ENCODE data around the gene ANP32B. TPM values are rescaled to one million over a fixed set of nuclear protein-coding genes. Genes with fewer than 3 reads are reported as not detected.

ANP32B gene
- total RNA-seq, 3 donors from 2014 or later (not counting 1 experiment from before 2014, with no cell fraction given), result 89.9 to 107 (median 100) TPM

DNA sequence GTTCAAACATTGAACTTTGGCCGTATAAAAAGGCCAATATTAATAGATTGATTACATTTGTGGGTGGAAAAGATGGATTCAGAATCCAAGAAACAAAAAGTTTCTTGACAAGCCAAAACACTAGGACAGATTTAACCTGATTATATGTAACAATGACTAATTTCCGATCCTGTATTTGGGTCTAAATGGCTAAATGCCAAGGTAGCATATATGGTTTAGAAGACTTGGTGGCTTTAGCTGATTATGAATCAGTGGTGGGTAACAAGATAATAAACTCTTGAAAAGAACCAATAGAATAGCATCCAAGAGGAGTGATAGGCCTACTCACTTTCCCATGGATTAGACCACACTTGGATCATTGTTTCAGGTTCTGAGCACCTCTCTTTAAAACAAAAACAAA lies 21.8 kb upstream of the ANP32B start:
- TF ChIP-seq, protein P1, sequence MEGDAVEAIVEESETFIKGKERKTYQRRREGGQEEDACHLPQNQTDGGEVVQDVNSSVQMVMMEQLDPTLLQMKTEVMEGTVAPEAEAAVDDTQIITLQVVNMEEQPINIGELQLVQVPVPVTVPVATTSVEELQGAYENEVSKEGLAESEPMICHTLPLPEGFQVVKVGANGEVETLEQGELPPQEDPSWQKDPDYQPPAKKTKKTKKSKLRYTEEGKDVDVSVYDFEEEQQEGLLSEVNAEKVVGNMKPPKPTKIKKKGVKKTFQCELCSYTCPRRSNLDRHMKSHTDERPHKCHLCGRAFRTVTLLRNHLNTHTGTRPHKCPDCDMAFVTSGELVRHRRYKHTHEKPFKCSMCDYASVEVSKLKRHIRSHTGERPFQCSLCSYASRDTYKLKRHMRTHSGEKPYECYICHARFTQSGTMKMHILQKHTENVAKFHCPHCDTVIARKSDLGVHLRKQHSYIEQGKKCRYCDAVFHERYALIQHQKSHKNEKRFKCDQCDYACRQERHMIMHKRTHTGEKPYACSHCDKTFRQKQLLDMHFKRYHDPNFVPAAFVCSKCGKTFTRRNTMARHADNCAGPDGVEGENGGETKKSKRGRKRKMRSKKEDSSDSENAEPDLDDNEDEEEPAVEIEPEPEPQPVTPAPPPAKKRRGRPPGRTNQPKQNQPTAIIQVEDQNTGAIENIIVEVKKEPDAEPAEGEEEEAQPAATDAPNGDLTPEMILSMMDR (IDR thresholded peaks at IDR 0.05), result no peak
- Histone ChIP-seq H3K4me1 (ENCODE audit: control insufficient read depth, insufficient read depth, low read length) (no peaks in the 10 kb centered on the region), H3K4me3 (ENCODE audit: low read length) (no peak overlapping the region), H3K27ac (ENCODE audit: low read length) (no peak overlapping the region), H3K36me3 (ENCODE audit: control insufficient read depth, insufficient read depth, low read length) (no peaks in the 10 kb centered on the region), H3K9me3 (ENCODE audit: control insufficient read depth, insufficient read depth, low read length) (no peaks in the 10 kb centered on the region), H3K27me3 (ENCODE audit: control insufficient read depth, insufficient read depth, low read length) (no peaks in the 10 kb centered on the region)
- intact Hi-C loops (cut with micrococcal nuclease), result no loop called here
- Mint-ChIP-seq H3K36me3 (no peaks in the 10 kb centered on the region), H3K9me3 (no peaks in the 10 kb centered on the region), H3K27ac (no peak overlapping the region), H3K27me3 (ENCODE audit: low read depth in 2 of 2) (peaks cover 7% of the 10 kb centered on the region in 2 donors), H3K4me1 (no peaks in the 10 kb centered on the region), H3K4me3 (no peak overlapping the region)
- ATAC-seq (no peak), DNase-seq (no peak)
- whole genome bisulfite sequencing (ENCODE audit: insufficient coverage), result 92% methylated on average over 2 of the region's 2 CpGs

DNA sequence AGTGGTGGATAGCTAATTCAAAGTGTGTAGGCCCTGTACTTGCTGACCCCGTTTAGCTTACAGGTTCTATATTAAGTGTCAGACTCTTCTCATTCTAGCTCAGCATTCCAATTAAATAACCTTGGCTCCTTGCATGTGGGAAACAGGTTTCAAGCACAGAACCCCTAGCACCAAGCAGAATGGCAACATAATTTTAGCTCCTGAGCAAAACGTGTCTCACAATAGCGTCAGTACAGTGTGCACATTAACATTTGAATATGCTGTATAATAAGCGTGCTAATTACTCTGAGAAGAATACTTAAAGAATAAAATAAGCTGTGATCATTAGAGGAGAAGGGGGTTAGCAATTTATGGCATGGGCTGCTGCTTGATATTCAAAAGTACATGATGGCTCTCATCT lies 21.0 kb upstream of the ANP32B start:
- TF ChIP-seq, protein P1 (IDR thresholded peaks at IDR 0.05), result no peak
- 94% methylated on average over 4 of the region's 4 CpGs for whole genome bisulfite sequencing (ENCODE audit: insufficient coverage)
- no peaks in the 10 kb centered on the region for H3K36me3 Mint-ChIP-seq
- no peak overlapping the region for H3K27ac ChIP-seq (ENCODE audit: low read length)
- no peaks in the 10 kb centered on the region for H3K4me1 Mint-ChIP-seq
- no peaks in the 10 kb centered on the region for H3K27me3 ChIP-seq (ENCODE audit: control insufficient read depth, insufficient read depth, low read length)
- H3K36me3 ChIP-seq (ENCODE audit: control insufficient read depth, insufficient read depth, low read length), result no peaks in the 10 kb centered on the region
- intact Hi-C loops (cut with micrococcal nuclease), result no loop called here
- H3K9me3 Mint-ChIP-seq, result no peaks in the 10 kb centered on the region
- no peak overlapping the region for H3K27ac Mint-ChIP-seq
- ATAC-seq, result no peak
- no peak overlapping the region for H3K4me3 ChIP-seq (ENCODE audit: low read length)
- peaks cover 7 to 8% of the 10 kb centered on the region in 2 donors for H3K27me3 Mint-ChIP-seq (ENCODE audit: low read depth in 2 of 2)
- no peak overlapping the region for H3K4me3 Mint-ChIP-seq
- H3K4me1 ChIP-seq (ENCODE audit: control insufficient read depth, insufficient read depth, low read length), result no peaks in the 10 kb centered on the region
- DNase-seq, result no peak
- H3K9me3 ChIP-seq (ENCODE audit: control insufficient read depth, insufficient read depth, low read length), result no peaks in the 10 kb centered on the region

DNA sequence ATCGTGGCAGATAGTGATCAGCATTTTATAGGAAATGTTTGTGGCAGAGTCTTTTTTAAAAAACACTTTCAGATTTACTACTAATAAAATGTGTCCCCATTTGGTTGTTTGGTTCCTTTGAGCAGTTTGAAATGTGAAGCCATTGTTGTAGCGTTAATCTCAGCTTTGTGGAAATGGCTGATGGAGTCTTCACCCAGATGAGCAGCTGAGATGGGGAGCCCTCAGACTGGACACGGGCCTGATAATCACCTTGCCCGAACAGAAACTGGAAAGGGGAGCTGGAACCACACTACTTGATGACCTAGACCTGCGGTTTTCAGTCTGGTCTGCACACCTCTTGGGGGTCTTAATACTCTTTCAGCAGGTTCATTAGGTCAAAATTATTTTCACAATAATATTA lies 20.6 kb upstream of the ANP32B start:
- no peaks in the 10 kb centered on the region for H3K4me1 Mint-ChIP-seq
- Histone ChIP-seq H3K4me1 (ENCODE audit: control insufficient read depth, insufficient read depth, low read length) (no peaks in the 10 kb centered on the region), H3K27ac (ENCODE audit: low read length) (no peak overlapping the region), H3K4me3 (ENCODE audit: low read length) (no peak overlapping the region), H3K36me3 (ENCODE audit: control insufficient read depth, insufficient read depth, low read length) (no peaks in the 10 kb centered on the region), H3K27me3 (ENCODE audit: control insufficient read depth, insufficient read depth, low read length) (no peaks in the 10 kb centered on the region), H3K9me3 (ENCODE audit: control insufficient read depth, insufficient read depth, low read length) (no peaks in the 10 kb centered on the region)
- H3K36me3 Mint-ChIP-seq, result no peaks in the 10 kb centered on the region
- ATAC-seq (no peak), DNase-seq (no peak)
- H3K4me3 Mint-ChIP-seq, result no peak overlapping the region
- H3K27me3 Mint-ChIP-seq (ENCODE audit: low read depth in 2 of 2), result peaks cover 7 to 8% of the 10 kb centered on the region in 2 donors
- TF ChIP-seq, protein P1 (IDR thresholded peaks at IDR 0.05), result no peak
- intact Hi-C loops (cut with micrococcal nuclease), result no loop called here
- H3K27ac Mint-ChIP-seq, result no peak overlapping the region
- 80% methylated on average over 5 of the region's 5 CpGs for WGBS (ENCODE audit: insufficient coverage)
- no peaks in the 10 kb centered on the region for H3K9me3 Mint-ChIP-seq

DNA sequence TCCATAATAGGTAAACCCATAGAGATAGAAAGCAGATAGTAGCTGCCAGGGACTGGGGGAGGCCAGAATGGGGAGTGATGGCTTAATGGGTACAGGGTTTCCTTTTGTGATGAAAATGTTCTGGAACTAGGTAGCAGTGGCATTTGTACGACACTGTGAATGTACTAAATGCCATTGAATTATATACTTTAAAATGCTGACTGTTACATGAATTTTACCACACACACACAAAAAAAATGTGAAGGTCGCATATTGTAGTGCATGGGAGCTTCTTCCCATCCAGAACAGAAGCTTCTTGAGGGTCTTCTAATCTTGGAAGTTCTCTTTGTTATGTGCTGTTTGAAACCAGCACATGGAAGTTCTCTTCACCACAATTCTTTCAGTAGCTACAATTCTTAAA lies 19.9 kb upstream of the ANP32B start:
- Mint-ChIP-seq H3K27ac (no peak overlapping the region), H3K9me3 (no peaks in the 10 kb centered on the region), H3K36me3 (no peaks in the 10 kb centered on the region), H3K4me1 (no peaks in the 10 kb centered on the region), H3K27me3 (ENCODE audit: low read depth in 2 of 2) (peaks cover 7 to 8% of the 10 kb centered on the region in 2 donors), H3K4me3 (no peak overlapping the region)
- H3K27me3 ChIP-seq (ENCODE audit: control insufficient read depth, insufficient read depth, low read length), result no peaks in the 10 kb centered on the region
- 71% methylated on average over 1 of the region's 2 CpGs for WGBS (ENCODE audit: insufficient coverage)
- no peaks in the 10 kb centered on the region for H3K9me3 ChIP-seq (ENCODE audit: control insufficient read depth, insufficient read depth, low read length)
- no peaks in the 10 kb centered on the region for H3K4me1 ChIP-seq (ENCODE audit: control insufficient read depth, insufficient read depth, low read length)
- ATAC-seq, result no peak
- no peak overlapping the region for H3K27ac ChIP-seq (ENCODE audit: low read length)
- no peak overlapping the region for H3K4me3 ChIP-seq (ENCODE audit: low read length)
- DNase-seq, result no peak
- TF ChIP-seq, protein P1 (IDR thresholded peaks at IDR 0.05), result no peak
- no peaks in the 10 kb centered on the region for H3K36me3 ChIP-seq (ENCODE audit: control insufficient read depth, insufficient read depth, low read length)
- intact Hi-C loops (cut with micrococcal nuclease), result no loop called here

Data from natural killer cell (primary cell).